Activated CD8-positive, alpha-beta memory T cell treated with anti-CD3 and anti-CD28 coated beads for 24 hours (primary cell): ENCODE results near the gene CTNNB1.
"Not testable (repeated sequence)": the region's sequence is repeated elsewhere in the genome, so short reads cannot be mapped to it uniquely, and the experiment has no call there.

ENCODE experiments used
- DNase-seq: peaks from one replicate; pipeline ENCODE4 v3.0.0-alpha.2; 2020

The CTNNB1 gene

GRCh38 chr3:41259449-41260062 lies 60.3 kb downstream of the CTNNB1 start:
- DNase-seq: no peak

- no peak for DNase-seq
These were observed 60.8 kb downstream of the CTNNB1 start for GRCh38 chr3:41260063-41260450.

- DNase-seq: no peak
These were observed 65.8 kb downstream of the CTNNB1 start for GRCh38 chr3:41265011-41265545.

GRCh38 chr3:41265823-41266273 lies 66.5 kb downstream of the CTNNB1 start:
- no peak for DNase-seq

- no peak for DNase-seq
These were observed 68.8 kb downstream of the CTNNB1 start for GRCh38 chr3:41267975-41268640.

GRCh38 chr3:41272667-41273066 lies 73.4 kb downstream of the CTNNB1 start:
- no peak for DNase-seq

- no peak for DNase-seq
These were observed 75.8 kb downstream of the CTNNB1 start for GRCh38 chr3:41274944-41275668.

GRCh38 chr3:41276191-41276590 lies 76.9 kb downstream of the CTNNB1 start:
- DNase-seq: no peak

- no peak for DNase-seq
These were observed 78.6 kb downstream of the CTNNB1 start for GRCh38 chr3:41277790-41278465.

GRCh38 chr3:41284934-41285333 lies 85.6 kb downstream of the CTNNB1 start:
- not testable (repeated sequence) for DNase-seq

GRCh38 chr3:41286305-41286704 lies 87.0 kb downstream of the CTNNB1 start:
- DNase-seq: no peak

GRCh38 chr3:41288785-41289184 lies 89.5 kb downstream of the CTNNB1 start:
- no peak for DNase-seq
